GM18861 (cell line): ENCODE results near the gene TGFBI.
"Not testable (repeated sequence)": the region's sequence is repeated elsewhere in the genome, so short reads cannot be mapped to it uniquely, and the experiment has no call there.

ENCODE experiments used
- ATAC-seq: cut with Tn5 transposase; IDR thresholded peaks from one replicate; pipeline ENCODE4 v1.9.1; 2021; ENCODE audit not compliant: unreplicated experiment

Gene TGFBI

DNA sequence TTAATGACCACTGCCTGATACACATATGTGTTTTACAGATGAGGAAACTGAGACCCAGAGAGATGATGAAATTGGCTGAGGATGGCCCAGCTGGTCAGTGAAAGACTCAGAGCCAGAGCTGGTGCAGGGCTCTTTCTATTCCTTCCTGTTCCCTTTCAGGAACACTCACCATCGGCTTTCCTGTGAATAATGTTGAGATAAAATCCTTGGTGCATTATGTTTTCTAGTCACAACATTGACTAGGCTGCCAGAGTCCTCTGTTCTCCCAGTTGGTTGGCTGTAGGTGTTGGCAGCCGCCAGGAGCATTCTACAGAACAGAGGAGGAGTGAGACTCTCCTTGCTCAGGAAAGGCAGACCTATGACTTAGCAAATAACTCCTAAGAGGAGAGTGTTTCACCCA lies 14.8 kb downstream of the TGFBI start:
- no peak for ATAC-seq

DNA sequence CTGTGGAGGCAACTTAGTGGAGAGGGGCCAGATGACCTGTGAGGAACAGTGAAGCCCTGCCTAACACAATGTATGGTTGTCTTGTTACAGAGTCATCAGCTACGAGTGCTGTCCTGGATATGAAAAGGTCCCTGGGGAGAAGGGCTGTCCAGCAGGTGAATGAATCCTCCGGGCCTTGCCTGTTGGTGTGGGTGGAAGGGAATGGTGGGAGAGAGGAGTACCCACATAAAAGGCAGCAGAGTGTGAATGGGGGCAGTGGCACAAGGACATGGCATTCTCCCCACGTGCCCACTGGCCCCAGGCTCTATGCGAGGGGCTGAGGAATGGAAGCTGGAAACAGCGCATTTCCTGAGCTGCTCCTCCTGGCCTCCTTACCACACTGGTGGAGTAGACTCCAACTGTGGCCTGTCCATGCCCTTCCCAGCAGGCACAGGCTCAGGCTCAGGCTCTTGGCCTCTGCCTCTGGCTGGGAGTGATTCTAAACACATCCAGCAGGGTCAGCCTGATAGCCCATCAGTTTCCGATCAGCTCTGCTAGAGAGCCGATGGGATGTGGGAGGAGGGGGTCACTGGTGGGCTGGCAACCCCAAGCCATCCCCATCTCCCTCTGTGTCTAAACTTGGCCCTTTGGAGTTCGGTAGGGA lies 15.3 kb downstream of the TGFBI start:
- ATAC-seq: no peak

- ATAC-seq: not testable (repeated sequence)
Measured at GRCh38 chr5:136045026-136045425, 16.2 kb downstream of the TGFBI start.

DNA sequence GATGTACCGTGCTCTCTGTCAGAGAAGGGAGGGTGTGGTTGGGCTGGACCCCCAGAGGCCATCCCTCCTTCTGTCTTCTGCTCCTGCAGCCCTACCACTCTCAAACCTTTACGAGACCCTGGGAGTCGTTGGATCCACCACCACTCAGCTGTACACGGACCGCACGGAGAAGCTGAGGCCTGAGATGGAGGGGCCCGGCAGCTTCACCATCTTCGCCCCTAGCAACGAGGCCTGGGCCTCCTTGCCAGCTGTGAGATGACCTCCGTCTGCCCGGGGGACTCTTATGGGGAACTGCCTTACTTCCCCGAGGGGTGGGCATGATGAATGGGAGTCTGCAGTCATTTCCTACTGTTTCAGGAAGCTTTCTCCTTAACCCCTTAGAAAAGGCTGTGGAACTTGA lies 17.5 kb downstream of the TGFBI start:
- ATAC-seq: no peak

DNA sequence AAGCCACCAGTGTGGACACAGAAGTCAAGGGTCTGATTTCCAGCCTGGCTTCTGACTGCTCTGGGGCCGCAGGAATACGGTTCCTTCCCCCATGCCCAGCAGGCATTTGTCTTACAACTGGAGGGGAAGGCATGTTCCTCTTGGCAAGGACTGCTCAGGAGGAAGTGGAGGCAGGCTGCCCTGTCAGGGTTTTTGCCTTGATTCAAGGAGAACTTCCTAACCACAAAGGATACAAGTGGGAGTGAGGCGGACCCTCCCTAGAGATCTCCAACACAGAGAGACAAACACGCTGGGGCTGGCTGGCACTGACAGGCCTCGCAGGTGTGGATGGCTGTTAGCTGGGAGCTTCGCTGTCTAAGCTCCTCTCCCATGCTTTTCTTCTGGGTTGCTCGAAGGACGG lies 19.1 kb downstream of the TGFBI start:
- ATAC-seq: no peak

DNA sequence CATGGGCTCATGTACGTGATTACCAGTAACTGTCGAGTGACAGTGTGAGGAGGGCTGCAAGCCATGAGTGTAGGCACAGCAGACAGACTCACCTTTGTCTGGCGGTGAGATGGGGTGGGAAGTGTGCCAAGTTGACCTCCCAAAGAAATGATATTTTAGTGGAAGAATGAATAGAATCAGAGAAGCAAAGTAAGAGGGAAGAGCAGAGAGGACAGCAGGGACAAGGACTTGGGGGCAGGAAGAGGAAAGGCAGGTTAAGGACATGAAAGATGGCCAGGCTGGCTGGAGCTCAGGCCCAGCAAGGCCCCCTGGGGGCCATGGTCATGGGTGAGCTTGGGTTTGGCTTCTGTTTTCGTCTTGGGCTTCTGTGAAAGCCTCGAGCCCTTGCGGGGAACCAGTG lies 20.2 kb downstream of the TGFBI start:
- ATAC-seq: no peak

DNA sequence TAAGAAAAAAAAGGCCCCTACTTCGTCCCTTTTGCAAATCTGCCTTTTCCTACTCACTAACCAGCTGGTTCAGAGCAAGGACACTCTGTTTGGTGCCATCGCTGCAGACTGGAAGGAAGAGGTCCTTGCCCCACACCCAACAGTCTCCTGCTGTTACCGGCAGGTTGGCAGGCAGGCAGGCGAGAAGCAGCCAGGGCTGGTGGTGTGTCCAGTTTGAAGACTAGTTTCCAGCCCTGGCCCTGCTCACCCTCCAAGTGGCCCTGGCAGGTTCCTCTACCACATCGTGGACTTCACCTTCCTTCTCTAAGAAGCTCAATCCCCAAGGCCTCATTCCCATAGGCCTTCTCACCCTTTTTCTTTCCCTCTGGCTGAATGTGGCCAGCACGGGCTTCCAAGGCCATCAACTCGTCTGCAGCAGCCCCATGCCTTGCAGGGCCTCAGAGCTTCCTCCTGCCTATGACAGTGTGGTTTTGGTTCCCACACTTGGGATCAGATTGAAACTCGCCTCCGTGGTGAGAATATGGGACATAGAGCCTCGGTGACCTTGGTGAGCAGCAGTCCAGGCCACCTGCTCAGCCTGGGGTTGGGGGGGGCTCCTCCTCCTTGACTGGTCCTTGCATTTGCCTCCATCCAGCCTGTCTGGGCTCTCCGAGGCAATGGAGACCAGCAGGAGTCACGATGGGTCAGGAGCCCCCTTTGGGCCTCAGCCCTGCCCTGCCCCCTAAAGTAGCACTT lies 22.9 kb downstream of the TGFBI start:
- no peak for ATAC-seq

- ATAC-seq: no peak
Measured at GRCh38 chr5:136052692-136053335, 24.0 kb downstream of the TGFBI start.

DNA sequence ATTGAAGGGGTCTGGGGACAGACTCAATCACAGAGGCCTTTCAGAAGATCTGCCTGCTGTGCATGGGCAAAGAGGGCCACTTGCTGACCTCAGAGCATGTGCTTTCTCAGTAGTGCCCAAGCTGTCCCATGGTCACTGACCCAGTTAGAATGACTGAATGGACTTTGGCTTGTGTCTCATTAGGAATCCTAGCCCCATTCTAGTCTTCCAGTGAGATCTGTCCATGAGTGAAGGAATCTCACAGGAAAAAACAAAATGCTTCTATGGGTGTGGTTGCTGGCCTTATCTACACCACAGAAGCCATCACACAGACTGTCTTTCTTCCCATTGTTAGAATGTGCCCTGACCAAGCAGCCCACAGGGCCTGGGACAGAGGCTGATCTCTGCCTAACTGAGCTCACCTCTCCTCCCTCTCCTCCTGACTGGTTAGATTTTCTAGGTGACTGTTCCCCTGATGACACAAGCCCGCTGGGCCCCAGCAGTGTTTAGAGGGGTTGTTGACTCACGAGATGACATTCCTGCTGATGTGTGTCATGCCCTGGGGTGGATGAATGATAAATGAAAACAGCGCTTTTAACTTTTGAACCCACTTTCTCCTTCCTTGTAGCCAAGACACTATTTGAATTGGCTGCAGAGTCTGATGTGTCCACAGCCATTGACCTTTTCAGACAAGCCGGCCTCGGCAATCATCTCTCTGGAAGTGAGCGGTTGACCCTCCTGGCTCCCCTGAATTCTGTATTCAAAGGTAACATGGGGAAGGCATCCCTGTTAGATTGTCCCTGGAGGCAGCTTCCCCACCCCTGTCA lies 24.8 kb downstream of the TGFBI start:
- no peak for ATAC-seq

- ATAC-seq: no peak
Measured at GRCh38 chr5:136054142-136055019, 25.6 kb downstream of the TGFBI start.

GRCh38 chr5:136055612-136056309 lies 27.0 kb downstream of the TGFBI start:
- ATAC-seq: no peak

- no peak for ATAC-seq
Measured at GRCh38 chr5:136056336-136056735, 27.5 kb downstream of the TGFBI start.

DNA sequence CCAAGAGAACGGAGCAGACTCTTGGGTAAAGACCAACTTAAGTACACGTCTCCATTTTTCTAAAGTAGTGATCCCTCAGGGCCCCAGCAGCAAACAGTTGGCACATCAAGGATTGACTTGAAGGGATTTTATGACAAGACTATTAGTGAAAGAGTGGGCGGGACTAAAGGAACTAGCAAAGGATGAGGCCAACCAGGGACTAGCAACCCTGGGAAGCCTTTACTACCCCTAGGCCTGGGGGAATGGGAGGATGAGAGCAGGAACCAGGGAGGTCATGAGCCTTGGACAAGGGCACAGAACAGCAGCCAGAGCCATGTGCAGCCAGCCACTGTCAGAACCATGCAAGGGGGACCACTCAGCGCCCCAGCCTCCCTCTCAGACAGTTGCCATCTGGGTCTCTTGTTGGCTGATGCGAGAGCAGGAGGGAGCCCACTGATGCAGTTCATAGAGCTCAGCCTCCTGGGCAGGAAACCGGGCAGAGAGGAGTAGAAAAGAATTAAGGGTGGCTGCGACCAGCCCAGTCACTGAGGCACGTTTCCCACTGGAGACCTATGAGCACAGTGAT lies 28.1 kb downstream of the TGFBI start:
- ATAC-seq: no peak

- no peak for ATAC-seq
Measured at GRCh38 chr5:136057401-136058038, 28.7 kb downstream of the TGFBI start.

DNA sequence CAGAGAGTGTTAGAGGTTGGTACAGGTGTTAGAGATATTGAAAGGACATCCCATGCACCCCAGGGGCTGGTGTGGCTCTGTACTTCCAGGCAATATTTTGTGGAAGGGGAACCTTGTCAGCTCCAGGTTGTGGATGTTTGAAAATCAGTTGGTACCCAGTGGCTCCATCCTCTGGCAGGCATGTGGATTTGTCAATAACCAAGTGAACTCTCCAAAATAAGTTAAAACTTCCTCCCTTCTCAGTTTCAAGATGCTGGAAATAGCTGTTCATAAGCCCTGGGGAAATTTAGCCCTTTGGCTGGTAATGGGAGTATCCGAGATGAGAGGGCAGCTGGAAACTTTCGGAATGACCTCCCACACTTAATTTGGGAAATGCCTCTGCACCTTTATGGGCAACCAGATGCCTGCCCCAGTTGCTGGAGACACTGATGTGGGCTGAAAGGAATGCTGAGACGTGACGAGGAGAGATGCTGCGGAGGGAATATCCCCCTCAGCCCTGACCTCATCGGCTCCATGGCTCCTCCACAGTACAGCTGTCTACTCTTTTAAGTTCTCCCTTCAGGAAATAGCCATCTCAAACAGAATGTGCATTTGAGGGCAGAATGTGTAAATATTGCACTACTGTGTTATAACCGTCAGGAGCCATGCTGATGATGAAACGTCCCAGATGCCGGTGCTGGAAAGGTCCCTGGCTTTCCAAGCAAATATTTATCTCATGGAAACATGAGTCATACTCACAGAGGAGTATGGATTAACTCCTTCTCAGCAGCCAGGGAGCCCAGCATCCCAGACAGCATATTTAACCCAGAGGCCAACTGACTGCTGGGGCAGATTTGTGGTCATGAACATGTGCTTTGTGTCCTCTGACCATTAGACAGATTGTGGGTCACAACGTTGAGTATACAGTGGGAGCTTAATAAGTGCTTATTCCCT lies 29.5 kb downstream of the TGFBI start:
- no peak for ATAC-seq

- ATAC-seq: no peak
Measured at GRCh38 chr5:136058972-136059354, 30.2 kb downstream of the TGFBI start.

DNA sequence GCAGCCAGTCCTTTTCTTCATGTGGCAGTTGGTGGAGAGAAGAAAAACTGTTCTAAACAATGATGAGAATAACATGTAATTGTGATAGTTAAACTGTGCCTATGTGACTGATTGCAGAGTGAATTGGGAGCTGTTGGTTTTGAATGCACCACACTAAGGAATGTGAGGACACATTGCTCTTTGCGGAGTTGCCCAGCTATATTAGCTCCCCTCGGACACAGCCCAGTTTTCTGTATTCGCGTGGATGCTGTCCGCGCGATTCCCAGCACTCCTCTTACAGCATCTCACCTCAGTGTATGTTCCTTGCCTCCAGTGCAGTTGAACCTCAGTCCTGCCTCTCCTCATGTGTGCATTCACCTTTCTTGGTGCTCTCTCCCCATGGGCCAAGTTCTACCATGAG lies 32.2 kb downstream of the TGFBI start:
- no peak for ATAC-seq
